ENCODE measurements around the gene KRTAP4-2.

- TF ChIP-seq CTCF (IDR thresholded peaks at IDR 0.05 in 2 of 3, conservative IDR thresholded peaks at IDR 0.05 in 1 of 3; ENCODE audit: borderline replicate concordance in 1 of 3, insufficient read depth in 1 of 3, low read depth in 2 of 3, low read length in 2 of 3) = no peak
- no peak for TF ChIP-seq FOSL1 (IDR thresholded peaks at IDR 0.05; ENCODE audit: low read depth)
- TF ChIP-seq ZNF274 (IDR thresholded peaks at IDR 0.05; ENCODE audit: low read depth, low read length) = no peak
- TF ChIP-seq EZH2 (IDR thresholded peaks at IDR 0.05) = no peak
- TF ChIP-seq POLR2AphosphoS5 (IDR thresholded peaks at IDR 0.05; ENCODE audit: low read depth, low read length) = no peak
- TF ChIP-seq TCF7L2 (IDR thresholded peaks at IDR 0.05; ENCODE audit: borderline replicate concordance, extremely low read depth, insufficient read depth, insufficient read length) = no peak
Observed at GRCh38 chr17:41178843-41179616, 1.0 kb upstream of the KRTAP4-2 start.
